HCT116 (cell line): ENCODE measurements around the gene HAAO. TPM values are rescaled to one million over a fixed set of nuclear protein-coding genes. Genes with fewer than 3 reads are reported as not detected.

Experiments used
- ATAC-seq: fragments of 200-7000 bp; cut with Tn5 transposase; 2 replicates; pipeline ENCODE4 v1.9.1; 2020; ENCODE audit warnings: mild to moderate bottlenecking, moderate library complexity
- BruUV-seq: library from RNA; stranded (reverse); fragments of 400-500 nt; replicated peaks from 2 replicates; lab custom pipeline; 2021; lab: Mats Ljungman, UMichigan
- CTCF ChIA-PET: fragments of 300-600 bp; sonication (Branson Sonifier 250); formaldehyde crosslinking; loops from one replicate; lab custom pipeline; 2021; ENCODE audit warnings: antibody characterized with exemption; lab: Charles Lee
- POLR2A ChIA-PET: fragments of 300-600, 350-600 bp; sonication (Branson Sonifier 250); formaldehyde crosslinking; loops from one replicate; lab custom pipeline; 2021; ENCODE audit warnings: antibody characterized with exemption; lab: Charles Lee
- RAD21 ChIA-PET, 2 experiments: fragments of 300-600 bp; sonication (Branson Sonifier 250); formaldehyde crosslinking; loops; one replicate each; lab custom pipeline; 2023; ENCODE audit warnings: low total read pairs in 2 of 2; ENCODE audit not compliant: uncharacterized antibody in 2 of 2, unreplicated experiment in 2 of 2, low non-redundant PET in 1 of 2; lab: Charles Lee
- DNase-seq: peaks from one replicate; pipeline ENCODE4 v3.0.0-alpha.2; 2010; ENCODE audit warnings: low read depth, low spot score
- H2AFZ ChIP-seq: fragments of 200-600 bp; shearing (Covaris generic), sonication (generic); 2 replicates; pipeline ENCODE4 v1.6.1; 2017; ENCODE audit warnings: low read depth, mixed run types, mixed read lengths, antibody characterized with exemption, low read length; ENCODE audit not compliant: poor library complexity, severe bottlenecking
- H3K27ac ChIP-seq: 2 replicates; pipeline ENCODE4 v1.5.1; 2012; ENCODE audit warnings: low read depth, low read length
- H3K27me3 ChIP-seq: fragments of 200-600 bp; sonication (generic); 2 replicates; pipeline ENCODE4 v1.6.1; 2016; ENCODE audit warnings: mixed run types, low read length, mixed read lengths; ENCODE audit not compliant: insufficient read depth
- H3K36me3 ChIP-seq, 2 experiments: fragments of 200-500 bp in 1 of 2; fragments of 200-600 bp in 1 of 2; sonication (Bioruptor generic) in 1 of 2; sonication (generic) in 1 of 2; 2 replicates each; pipeline versions ENCODE4 v1.5.1 to v1.6.1; 2014 to 2016; ENCODE audit warnings: low read length in 2 of 2, inconsistent platforms in 1 of 2, mixed read lengths in 1 of 2, mixed run types in 1 of 2; ENCODE audit not compliant: insufficient read depth in 2 of 2, control insufficient read depth in 1 of 2
- H3K4me1 ChIP-seq, 2 experiments: fragments of 200-600 bp in 1 of 2; sonication (generic) in 1 of 2; 2 replicates each; pipeline versions ENCODE4 v1.5.1 to v1.6.1; 2012 to 2017; ENCODE audit warnings: low read length in 2 of 2, inconsistent platforms in 1 of 2, mild to moderate bottlenecking in 1 of 2, mixed read lengths in 1 of 2, mixed run types in 1 of 2, moderate library complexity in 1 of 2; ENCODE audit not compliant: insufficient read depth in 2 of 2, control insufficient read depth in 1 of 2
- H3K4me2 ChIP-seq: fragments of 200-600 bp; sonication (generic); 2 replicates; pipeline ENCODE4 v1.6.1; 2017; ENCODE audit warnings: mixed run types, low read length, mixed read lengths
- H3K4me3 ChIP-seq, 2 experiments: fragments of 200-600 bp in 1 of 2; sonication (generic) in 1 of 2; replicated peaks in 1 of 2; 2 replicates each; pipeline ENCODE4 v1.5.1; 2011 to 2016; ENCODE audit warnings: low read length in 2 of 2, control low read depth in 1 of 2, low read depth in 1 of 2, mild to moderate bottlenecking in 1 of 2, mixed read lengths in 1 of 2, mixed run types in 1 of 2
- H3K79me2 ChIP-seq: fragments of 200-600 bp; sonication (generic); 2 replicates; pipeline ENCODE4 v1.6.1; 2017; ENCODE audit warnings: mild to moderate bottlenecking, mixed run types, low read length, moderate library complexity, mixed read lengths; ENCODE audit not compliant: insufficient read depth
- H3K9ac ChIP-seq: fragments of 200-600 bp; sonication (generic); 2 replicates; pipeline ENCODE4 v1.6.1; 2016; ENCODE audit warnings: low read length, mixed read lengths
- H3K9me2 ChIP-seq: fragments of 200-600 bp; sonication (generic), shearing (Covaris generic); 2 replicates; pipeline ENCODE4 v1.6.1; 2017; ENCODE audit warnings: mixed run types, mild to moderate bottlenecking, moderate library complexity; ENCODE audit not compliant: insufficient read depth
- H3K9me3 ChIP-seq, 2 experiments: fragments of 200-500 bp in 1 of 2; fragments of 200-600 bp in 1 of 2; sonication (Bioruptor generic) in 1 of 2; sonication (generic) in 1 of 2; 2 replicates each; pipeline ENCODE4 v1.6.1; 2014 to 2017; ENCODE audit warnings: low read length in 2 of 2, mixed read lengths in 2 of 2, inconsistent platforms in 1 of 2, low read depth in 1 of 2, mild to moderate bottlenecking in 1 of 2, mixed run types in 1 of 2, moderate library complexity in 1 of 2; ENCODE audit not compliant: control insufficient read depth in 1 of 2, insufficient read depth in 1 of 2
- H4K20me1 ChIP-seq: fragments of 200-600 bp; sonication (generic), shearing (Covaris generic); 2 replicates; pipeline ENCODE4 v1.6.1; 2017; ENCODE audit warnings: mixed run types, mild to moderate bottlenecking, moderate library complexity; ENCODE audit not compliant: insufficient read depth
- CEBPB ChIP-seq: IDR thresholded peaks from 2 replicates; pipeline ENCODE4 v1.6.1; 2012; ENCODE audit warnings: low read depth
- RAD21 ChIP-seq: IDR thresholded peaks from 2 replicates; pipeline ENCODE4 v1.6.1; 2012; ENCODE audit warnings: low read depth, mild to moderate bottlenecking
- SP1 ChIP-seq: IDR thresholded peaks from 2 replicates; pipeline ENCODE4 v1.6.1; 2012; ENCODE audit warnings: low read depth
- SRF ChIP-seq: IDR thresholded peaks from 2 replicates; pipeline ENCODE4 v1.6.1; 2012; ENCODE audit warnings: low read depth
- TCF7L2 ChIP-seq: IDR thresholded peaks from 2 replicates; pipeline ENCODE4 v1.7.0; 2011; ENCODE audit warnings: borderline replicate concordance, inconsistent platforms; ENCODE audit not compliant: insufficient read depth, insufficient read length; ENCODE audit errors: extremely low read depth
- ZBTB33 ChIP-seq: IDR thresholded peaks from 2 replicates; pipeline ENCODE4 v1.6.1; 2011; ENCODE audit warnings: mild to moderate bottlenecking, low read length, moderate library complexity; ENCODE audit not compliant: insufficient replicate concordance; ENCODE audit errors: extremely low read depth
- intact Hi-C: fragments of 100-400 bp; cut with micrococcal nuclease; formaldehyde crosslinking; loops from 2 replicates; pipeline ENCODE4 v1.10.0; 2022
- total RNA-seq: library from RNA; stranded (reverse); gene quantifications from one replicate; pipeline ENCODE4 v1.2.1, GENCODE V29; 2021; ENCODE audit not compliant: unreplicated experiment
- TF ChIP-seq, protein P1 (sequence below): IDR thresholded peaks from 2 replicates; pipeline ENCODE4 v1.6.1; 2012; ENCODE audit warnings: low read depth
- TF ChIP-seq, protein P2 (sequence below): IDR thresholded peaks from 2 replicates; pipeline ENCODE4 v1.6.1; 2012
- TF ChIP-seq, protein P3 (sequence below): IDR thresholded peaks from 2 replicates; pipeline ENCODE4 v1.6.1; 2012

Gene HAAO
- total RNA-seq, 1 experiment from 2014 or later: not detected

GRCh38 chr2:42781181-42781580 is 11.2 kb downstream of the HAAO start:
- Histone ChIP-seq H3K4me3 (no peak overlapping the region), H2AFZ (no peak overlapping the region), H3K9me2 (no peaks in the 10 kb centered on the region), H3K36me3 (no peaks in the 10 kb centered on the region), H3K27me3 (no peaks in the 10 kb centered on the region), H3K4me1 (no peaks in the 10 kb centered on the region), H3K79me2 (no peaks in the 10 kb centered on the region), H3K9ac (no peak overlapping the region), H3K4me2 (no peak overlapping the region), H3K27ac (no peak overlapping the region), H4K20me1 (no peaks in the 10 kb centered on the region), H3K9me3 (0 out of 4 replicates have a peak, but pooled peaks cover 0 to 5% of the 10 kb centered on the region in 2 experiments)
- ChIA-PET POLR2A (no interaction called here), CTCF (no interaction called here), RAD21 (no interaction called here)
- intact Hi-C loops: no loop called here
- DNase-seq (no peak), ATAC-seq (no peak)
- no TSS peak for BruUV-seq
- TF ChIP-seq SRF: no peak
- TF ChIP-seq CEBPB: no peak
- TF ChIP-seq, protein P1, sequence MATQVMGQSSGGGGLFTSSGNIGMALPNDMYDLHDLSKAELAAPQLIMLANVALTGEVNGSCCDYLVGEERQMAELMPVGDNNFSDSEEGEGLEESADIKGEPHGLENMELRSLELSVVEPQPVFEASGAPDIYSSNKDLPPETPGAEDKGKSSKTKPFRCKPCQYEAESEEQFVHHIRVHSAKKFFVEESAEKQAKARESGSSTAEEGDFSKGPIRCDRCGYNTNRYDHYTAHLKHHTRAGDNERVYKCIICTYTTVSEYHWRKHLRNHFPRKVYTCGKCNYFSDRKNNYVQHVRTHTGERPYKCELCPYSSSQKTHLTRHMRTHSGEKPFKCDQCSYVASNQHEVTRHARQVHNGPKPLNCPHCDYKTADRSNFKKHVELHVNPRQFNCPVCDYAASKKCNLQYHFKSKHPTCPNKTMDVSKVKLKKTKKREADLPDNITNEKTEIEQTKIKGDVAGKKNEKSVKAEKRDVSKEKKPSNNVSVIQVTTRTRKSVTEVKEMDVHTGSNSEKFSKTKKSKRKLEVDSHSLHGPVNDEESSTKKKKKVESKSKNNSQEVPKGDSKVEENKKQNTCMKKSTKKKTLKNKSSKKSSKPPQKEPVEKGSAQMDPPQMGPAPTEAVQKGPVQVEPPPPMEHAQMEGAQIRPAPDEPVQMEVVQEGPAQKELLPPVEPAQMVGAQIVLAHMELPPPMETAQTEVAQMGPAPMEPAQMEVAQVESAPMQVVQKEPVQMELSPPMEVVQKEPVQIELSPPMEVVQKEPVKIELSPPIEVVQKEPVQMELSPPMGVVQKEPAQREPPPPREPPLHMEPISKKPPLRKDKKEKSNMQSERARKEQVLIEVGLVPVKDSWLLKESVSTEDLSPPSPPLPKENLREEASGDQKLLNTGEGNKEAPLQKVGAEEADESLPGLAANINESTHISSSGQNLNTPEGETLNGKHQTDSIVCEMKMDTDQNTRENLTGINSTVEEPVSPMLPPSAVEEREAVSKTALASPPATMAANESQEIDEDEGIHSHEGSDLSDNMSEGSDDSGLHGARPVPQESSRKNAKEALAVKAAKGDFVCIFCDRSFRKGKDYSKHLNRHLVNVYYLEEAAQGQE: no peak
- TF ChIP-seq ZBTB33: no peak
- TF ChIP-seq SP1: no peak
- TF ChIP-seq TCF7L2: no peak
- TF ChIP-seq, protein P2, sequence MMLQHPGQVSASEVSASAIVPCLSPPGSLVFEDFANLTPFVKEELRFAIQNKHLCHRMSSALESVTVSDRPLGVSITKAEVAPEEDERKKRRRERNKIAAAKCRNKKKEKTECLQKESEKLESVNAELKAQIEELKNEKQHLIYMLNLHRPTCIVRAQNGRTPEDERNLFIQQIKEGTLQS: no peak
- no peak for TF ChIP-seq RAD21
- TF ChIP-seq, protein P3, sequence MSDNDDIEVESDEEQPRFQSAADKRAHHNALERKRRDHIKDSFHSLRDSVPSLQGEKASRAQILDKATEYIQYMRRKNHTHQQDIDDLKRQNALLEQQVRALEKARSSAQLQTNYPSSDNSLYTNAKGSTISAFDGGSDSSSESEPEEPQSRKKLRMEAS: no peak
